ENCODE data around the gene OSTN.
A peak's percentile ranks its signal among the peaks of the same experiment; 100 is the strongest.
"Not testable (repeated sequence)": the region's sequence is repeated elsewhere in the genome, so short reads cannot be mapped to it uniquely, and the experiment has no call there.

The OSTN gene

DNA sequence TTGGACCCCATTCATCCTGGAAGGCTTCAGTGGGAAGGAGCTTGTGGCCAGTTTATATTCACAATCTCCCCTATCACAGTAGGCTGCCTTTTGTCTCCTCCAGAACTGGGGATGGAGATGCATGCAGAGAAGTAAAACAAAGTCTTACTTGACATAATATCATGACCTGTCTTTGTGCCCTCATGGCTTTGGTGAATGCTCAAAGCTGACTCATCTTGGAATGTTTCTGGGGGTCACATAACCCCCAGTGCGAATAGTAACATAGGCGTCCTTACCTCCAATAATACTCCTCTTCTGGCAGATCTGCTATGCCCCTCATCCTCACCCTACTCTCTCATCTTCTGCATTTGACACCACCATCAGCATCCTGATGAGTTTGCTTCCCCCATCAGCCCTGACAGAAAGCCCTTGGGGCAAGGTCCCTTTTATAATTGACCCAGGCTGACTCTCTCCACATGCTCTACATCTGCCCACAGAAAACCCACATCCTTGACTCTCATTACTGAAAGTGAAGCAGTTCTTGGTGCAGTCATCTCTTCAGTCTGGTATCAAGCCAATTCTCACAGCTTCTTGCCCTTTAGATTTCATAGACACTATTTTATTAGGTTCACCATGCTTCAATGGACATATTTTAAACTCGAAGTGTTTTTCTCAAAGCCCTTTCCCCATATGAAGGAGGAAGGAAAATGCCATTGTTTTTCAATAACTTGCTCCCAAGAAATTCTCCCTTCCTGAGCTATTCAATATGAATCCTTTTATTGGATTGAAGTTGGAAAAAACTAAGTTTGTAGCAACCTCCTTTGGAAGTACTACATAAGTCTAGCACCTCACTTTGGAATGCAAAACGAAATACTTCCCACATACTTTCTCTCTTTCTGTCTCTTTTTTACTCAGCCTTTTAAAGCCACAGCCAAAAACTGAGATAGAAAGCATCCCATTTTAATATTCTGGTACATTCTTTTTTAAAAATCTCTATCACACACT lies 36.6 kb downstream of the OSTN start:
- no peak for DNase-seq

DNA sequence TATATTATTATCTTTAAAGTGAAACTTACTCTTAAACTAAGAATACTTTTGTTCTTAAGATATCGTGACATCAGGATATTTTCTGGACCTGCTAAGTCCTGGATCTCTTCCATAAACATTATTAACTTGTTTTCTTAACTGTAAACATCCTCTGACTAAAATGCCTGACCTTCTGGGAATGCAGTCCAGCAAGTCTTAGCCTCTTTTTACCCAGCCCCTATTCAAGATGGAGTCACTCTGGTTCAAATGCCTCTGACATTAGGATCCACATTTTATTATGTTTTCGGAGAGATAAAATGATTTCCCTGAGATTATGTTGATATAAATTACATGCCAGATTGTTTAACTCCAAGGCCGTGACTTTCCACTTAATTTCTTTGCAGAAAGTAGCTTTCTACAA lies 37.6 kb downstream of the OSTN start:
- DNase-seq: no peak

DNA sequence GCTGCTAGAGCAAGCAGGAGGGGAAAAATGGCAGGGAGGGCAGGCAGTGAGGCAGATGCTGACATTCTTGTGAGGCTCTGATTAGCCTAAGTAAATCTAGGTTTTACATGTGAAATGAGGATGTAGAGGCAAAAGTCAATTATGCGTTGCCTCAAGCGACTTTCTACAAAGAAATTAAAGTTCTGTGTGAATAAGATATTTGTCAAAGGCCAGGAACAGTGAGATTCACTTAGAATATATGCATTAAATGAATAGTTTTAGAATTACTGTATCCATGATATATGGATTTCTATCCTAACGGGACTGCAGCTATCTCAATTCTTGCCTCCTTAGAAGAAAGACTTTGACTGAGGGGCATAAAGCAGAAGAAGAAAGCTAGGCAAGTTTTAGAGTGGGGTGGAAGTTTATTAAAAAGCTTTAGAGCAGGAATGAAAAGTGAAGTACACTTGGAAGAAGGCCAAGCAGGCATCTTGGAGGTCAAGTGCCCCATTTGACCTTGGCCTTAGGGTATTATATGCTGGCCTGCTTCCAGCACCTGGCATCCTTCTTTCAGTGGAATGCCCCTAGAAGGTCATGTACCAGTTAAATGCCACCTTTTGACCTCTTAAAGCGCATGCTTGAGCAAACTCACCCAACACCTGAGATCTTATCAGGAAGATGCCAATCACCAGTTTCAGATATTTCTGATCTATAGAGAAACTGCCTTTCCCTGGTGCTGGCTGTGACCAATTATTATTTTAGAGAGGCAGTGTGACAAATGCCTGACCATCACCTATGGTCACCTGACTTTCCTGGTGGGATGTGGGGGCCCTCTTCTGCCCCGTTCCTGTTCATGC lies 38.2 kb downstream of the OSTN start:
- DNase-seq: no peak

DNA sequence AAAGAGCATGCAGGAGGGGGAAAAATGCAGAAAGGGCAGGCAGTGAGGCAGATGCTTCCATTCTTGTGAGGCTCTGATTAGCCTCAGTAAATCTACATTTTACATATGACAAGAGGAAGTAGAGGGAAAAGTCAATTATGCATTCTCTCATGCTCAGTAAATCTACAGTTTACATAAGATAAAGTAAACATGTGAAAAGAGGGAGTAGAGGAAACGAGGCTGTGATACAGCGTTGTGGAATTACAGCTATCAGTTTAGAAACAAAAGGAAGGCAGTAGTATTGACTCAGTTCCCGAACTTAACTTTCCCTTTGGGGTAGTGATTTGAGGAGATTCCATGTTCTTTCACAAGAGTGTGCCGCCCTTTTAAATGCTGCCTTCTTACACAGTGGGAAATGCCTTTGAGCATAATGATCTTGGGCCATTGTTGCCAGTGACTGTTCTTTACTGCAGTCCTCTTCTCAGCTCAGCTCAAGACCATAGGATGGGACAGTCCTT lies 39.3 kb downstream of the OSTN start:
- no peak for DNase-seq

DNA sequence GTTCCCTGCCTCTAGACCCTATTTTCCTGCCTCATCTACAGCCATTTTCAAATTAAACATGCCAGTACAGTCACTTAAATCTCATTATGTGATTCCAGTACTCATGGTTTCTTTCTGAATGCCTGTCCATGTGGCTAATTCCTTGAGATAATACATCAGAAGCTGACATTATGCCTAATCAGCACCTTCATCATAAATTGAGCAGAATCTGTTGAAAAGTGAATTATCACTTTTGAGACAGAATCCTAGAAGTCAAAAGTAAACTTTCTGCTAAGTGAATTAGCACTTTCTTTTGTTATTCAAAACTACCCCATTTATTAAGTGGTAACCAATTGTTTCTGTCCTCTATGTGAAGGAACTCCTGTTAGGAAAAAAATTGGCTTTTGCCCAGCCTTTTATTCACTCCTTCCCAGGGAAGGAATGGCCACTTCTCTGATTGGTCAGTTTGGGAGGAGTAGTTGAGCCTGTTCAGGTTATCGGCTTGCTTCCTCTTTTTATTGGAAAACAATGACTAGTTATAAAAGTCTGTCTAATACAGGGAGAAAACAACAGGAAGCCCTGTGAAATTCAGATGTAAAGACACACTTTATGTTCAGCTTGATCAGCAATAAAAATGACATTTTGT lies 40.5 kb downstream of the OSTN start:
- no peak for DNase-seq

DNA sequence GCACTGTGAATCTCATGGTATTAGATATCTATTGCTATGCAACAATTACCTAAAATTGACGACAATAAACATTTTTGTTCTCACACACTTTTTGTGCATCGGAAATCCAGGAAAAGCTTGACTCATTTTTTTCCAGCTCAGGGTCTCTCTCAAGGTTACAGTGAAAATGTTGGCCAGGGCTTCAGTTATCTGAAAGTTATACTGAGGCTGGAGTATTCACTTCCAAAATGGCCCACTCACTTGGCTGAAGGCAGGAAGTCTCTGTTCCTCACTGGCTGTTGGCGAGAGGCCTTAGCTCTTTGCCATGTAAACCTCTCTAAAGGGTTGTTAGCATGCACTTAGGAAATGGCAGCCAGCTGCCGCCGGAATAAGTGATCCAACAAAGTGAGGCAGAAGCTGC lies 41.4 kb downstream of the OSTN start:
- DNase-seq: peak in 1 of 2 experiments; percentile 20

DNA sequence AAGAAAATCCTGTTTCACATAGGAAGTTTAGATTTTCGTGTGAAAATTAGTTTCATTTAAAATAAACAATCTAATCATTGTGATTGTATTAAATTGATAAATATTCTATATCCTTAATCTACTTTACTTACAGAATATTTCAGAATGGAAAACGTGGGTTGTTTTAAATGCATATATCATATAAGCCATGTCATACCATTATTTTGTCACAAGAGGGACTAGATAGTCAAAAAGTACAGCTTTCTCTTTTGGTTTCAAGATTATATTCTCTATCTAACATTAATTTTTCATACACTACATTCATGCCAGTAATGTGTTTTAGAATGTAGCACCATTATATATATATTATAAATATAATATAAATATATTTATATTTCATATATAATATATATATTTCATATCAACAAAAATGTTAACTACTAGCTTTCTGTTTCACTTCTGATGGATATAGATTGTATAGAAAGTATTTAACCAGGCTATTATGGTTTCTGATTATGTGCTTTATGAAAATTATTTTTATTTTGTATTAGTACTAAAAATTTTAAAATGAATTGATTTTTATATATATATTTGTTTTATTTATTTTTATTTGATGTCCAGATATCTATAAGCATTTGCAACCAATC lies 45.3 kb downstream of the OSTN start:
- peak in 1 of 2 experiments; percentile 20 for DNase-seq

DNA sequence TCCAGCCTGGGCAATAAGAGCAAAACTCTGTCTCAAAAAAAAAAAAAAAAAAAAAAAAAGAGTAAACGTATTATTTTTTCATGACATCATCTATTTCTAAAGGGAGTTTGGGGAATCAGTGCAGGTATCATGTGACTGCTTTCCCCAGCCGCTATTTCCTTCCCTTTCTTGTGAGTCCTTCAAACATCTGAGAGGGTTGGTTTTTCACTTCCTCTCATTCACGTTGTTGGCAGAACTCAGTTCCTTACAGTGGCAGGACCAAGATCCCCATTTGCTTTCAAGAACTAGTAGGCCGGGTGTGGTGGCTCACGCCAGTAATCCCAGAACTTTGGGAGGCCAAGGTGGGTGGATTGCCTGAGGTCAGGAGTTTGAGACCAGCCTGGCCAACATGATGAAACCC lies 47.0 kb downstream of the OSTN start:
- not testable (repeated sequence) for DNase-seq

DNA sequence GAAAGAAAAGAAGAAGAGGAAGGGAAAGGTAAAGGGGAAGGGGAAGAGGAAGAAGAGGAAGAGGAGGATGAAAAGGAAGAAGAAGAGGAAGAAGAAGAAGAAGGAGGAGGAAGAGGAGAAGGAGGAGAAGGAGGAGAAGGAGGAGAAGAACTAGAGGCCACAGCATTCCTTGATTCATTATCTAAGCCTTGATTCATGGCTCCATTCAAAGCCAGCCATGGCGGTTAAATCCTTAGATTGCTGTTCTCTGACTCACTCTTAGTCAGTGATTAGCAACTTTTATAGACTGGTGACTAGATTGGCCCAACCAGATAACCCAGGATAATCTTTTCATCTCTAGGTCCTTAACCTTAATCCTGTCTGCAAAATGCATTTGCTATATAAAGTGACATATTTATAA lies 47.6 kb downstream of the OSTN start:
- peak; percentile 43 to 67 for DNase-seq

DNA sequence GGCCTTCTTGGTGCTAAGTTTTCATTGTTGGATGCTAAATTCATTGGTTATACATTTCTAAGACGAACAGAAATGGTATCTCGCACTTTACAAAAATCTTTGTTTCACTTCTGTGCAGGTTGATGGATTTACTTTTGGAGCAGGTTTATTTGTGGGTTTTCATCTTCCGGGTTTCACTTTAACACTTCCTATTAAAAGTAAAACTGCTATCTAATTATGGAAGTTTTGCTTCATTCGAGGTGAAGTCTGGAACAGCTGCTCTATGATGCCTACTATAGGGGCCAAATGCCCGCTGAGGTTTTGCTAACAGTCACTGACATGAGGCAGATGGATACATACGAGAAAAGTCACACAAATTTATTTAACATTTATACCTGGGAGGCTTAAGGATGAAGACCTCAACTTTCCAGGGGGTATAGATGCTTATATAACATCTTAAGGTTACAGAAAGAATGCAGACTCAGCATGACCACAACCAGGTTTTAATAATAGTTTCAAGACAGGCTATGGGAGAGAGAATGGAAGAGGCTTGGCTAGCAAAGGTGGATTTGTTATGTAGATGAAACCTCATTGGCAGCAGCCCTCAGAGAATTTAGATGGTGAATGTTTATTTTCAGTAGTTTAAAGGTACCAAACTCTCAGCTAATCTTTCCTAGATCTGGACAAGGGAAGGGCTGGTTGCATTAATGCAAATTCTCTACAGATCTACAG lies 54.2 kb downstream of the OSTN start:
- DNase-seq: no peak

DNA sequence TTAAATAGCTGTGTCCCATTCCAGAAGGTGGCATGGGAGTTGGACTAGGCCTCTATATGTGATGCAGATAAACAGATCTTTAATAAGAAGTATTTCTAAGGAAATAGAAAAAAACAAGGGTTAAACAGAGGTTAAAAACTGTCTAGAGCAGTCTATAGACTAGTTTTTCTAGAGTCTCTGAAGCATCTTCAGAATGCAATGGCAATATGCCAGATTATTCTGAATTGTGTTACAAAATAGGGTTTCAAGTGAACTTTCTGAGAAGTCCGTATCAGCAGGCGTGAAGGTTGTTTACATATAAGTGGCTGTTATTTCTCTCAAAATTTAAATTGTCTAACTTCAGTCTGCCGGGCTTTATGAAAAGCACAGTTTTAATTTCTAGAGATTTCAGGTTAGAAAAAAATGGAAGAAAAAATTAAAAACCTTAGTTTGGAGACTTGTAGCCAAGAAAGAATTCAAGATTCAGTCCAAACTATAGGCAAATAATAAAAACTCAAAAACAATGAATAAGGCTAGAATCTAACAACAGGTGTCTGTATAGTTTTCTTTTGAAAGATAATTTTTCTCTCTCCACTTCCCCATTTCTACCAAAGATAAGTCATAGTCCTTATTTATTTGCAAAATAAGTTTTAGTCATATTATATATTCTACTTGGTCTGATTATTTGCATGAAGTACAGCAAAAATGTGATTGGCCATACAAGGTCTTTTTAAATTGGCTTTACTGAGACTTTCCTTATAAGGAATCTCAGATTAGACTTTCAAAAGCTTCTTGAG lies 55.2 kb downstream of the OSTN start:
- DNase-seq: no peak

DNA sequence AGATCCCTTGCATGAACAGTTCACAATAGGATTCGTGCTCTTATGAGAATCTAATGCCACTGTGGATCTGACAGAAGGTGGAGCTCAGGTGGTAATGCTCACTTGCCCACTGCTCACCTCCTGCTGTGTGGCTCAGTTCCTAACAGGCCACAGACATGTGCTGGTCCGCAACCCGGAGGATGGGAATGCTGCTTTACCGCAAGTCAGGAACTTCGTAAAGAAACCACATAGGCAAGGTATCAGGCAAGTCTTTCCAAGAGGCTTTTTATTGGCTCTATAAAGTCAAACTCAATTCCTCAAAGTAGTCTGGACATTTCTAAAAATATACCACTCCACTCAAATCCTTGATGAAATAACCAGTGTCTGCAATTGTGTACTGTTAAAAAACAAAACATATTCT lies 56.1 kb downstream of the OSTN start:
- DNase-seq: no peak

DNA sequence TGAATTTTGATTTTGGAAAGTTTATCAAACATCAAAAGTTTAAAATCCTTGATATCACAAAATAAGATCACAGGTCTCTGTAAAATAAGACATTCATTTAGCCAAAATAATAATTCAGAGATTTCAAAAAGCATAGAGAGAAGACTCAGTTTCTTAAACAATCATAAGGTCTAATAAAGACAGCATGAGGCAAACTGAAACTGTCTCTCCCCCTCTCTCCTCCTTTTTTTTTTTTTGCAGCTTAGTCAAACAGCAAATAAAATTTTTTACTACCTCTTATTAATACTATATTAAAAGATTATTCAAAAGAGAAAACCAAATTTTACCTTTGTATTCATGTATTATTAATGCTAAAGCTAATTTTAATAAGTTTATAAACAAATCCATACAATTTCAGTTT lies 57.4 kb downstream of the OSTN start:
- DNase-seq: no peak

DNA sequence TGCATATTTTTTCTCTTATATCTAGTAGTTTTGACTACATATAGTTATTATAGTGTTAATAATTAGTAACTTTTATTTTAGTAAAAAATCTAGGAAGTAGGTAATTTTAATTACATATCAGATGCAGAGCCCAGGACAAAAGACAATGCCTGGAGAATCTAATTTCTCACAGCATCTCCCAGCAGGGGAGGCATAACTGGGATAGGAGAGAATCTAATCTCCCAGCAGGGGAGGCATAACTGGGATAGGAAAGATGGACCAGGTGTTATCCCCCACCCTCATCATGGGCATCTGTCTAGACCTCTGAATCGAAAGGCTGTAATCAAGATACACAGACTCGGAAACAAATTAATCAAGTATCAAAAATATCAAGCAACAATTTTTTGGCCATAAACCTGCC lies 58.2 kb downstream of the OSTN start:
- peak; percentile 80 to 89 for DNase-seq

DNA sequence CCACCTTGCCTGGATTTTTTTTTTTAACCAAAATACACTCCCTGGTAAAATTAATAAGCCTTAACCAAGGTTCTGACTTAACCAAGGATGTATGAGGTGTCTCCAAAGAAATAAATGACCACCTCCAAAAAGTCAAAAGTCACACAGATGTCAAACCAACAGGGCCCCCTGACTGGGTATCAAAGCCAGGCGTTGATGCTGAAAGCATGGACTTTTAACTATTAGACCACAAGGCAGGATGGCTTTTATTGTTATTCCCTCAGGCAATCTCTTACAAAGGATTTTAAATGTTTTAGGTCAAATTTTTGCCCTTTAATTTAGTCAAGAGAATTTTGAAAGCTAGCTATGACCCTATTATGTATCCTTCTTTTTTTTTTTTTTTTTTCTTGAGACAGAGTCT lies 60.4 kb downstream of the OSTN start:
- no peak for DNase-seq

DNA sequence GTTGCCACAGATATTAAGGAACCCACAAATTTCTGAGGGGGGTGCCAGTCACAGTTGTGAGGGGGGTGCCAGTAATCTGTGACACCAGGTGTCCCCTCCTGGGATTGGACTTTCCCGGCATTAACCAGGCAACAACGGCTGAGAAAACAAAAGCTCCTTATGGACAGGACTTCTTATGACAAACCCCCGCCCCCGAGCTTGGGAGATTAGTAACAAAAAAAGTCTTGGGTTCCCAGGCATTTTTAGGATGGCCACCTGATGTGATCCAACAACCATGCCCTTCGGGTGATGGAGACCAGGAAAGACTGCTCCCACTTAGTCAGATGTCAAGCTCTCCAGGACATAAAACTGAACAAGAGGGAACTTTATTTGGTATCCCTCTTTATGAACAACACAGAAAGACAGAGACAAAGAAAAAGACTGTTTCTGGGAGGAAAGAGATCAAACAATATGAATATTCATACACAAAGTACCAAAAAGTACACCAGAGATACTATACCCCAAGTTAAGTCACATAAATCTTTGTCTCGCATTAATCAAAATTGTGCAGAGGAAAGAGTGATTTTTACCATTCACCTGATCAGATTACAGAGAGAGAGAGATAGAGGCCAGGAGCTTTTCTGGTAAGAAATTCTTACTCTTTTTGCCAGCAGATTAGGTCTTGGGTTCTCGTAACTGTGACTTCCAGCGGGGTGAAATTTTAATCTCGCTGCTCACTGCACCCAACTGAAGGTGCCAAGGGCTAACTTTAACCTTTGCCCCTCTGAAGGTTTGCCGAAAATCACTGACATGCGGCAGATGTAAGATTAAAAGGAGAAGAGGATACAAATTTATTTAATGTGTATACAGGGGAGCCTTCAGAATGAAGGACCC lies 61.6 kb downstream of the OSTN start:
- peak; percentile 58 to 86 for DNase-seq

DNA sequence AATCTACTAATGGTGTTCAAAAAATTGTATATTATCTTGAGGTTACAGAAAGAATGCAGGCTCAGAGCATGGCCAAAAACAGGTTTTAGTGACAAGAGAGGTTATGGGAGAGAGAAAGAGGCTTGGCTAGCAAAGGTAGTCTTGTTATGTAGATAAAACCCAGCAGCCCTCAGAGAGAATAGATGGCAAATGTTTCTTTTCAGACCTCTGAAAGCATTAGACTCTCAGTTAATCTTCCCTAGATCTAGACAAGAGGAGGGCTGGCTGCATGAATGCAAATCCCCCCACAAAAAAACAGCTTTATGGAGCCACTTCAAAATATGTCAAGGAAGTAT lies 62.2 kb downstream of the OSTN start:
- DNase-seq: no peak

DNA sequence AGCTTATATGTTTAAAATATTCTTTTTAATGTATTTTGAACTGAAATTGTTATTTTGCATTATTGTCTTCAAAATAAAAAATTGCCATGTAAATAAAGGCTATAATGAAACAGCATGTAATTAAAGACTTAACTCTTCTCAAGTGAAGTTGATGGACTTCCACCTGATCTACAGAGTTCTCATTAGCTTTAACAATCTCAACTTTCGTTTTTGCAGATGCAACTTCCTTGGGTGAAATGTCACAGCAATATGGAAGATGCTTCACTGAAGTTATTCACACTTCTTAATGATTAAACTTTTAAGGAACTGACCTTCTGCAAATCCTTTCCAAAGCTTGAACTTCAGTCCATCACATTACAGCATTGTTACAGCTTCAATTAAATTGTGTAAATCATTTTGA lies 63.6 kb downstream of the OSTN start:
- no peak for DNase-seq

DNA sequence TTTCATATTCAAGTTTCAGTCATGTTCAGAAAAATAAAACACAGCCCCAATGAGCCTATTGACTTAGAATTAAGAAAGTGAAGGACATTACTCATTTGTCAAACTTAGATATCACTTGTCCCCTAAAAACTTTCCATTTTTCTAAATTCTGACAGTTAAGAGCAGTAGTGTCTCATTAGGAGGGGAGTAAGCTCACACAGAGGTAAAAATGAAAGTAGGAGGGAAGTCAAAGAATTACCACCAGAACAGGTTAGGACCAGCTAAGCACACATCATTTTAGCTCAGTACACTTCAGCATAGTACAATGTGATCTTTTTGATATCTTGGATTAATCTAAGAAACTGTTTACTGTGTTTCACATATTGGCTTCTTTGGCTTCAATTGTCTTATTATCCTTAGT lies 64.3 kb downstream of the OSTN start:
- no peak for DNase-seq

DNA sequence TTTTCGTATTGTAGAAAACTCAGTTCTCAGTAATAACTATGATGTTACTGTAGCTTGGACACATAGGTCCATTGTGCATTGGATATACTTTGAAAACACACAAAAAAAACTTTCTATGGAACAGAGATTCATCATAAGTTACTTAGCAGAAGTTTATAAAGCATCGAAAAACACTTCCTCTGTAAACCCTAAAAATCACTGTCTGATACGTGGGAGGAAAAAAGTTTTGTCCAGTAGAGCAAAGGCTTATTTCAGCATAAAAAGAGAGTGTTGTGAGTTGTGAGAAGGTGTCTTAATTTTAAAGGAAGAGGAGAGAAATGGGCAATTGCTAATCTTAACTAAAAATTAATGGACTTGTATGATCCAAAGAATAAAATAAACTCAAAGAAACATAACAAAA lies 64.8 kb downstream of the OSTN start:
- DNase-seq: no peak

Measured in NCI-H524 (cell line).